ENCODE data around the gene ADCY10. TPM values are rescaled to one million over a fixed set of nuclear protein-coding genes. Genes with fewer than 3 reads are reported as not detected.

ADCY10 gene
- total and polyA plus RNA-seq, 2 of the 4 experiments (the other 2 are of a cell fraction): under 0.01 to 0.03 TPM

GRCh38 chr1:167864392-167865032 lies 49.4 kb downstream of the ADCY10 start:
- Histone ChIP-seq H3K79me1 (ENCODE audit: low read depth in 1 of 2, low read length in 2 of 2) (peaks cover 4 to 10% of the 10 kb centered on the region in 2 experiments; a peak in 2 of 4 replicates), H2AFZ (replicated peaks; ENCODE audit: low read length, poor library complexity) (no peak overlapping the region), H2BK120ac (ENCODE audit: low read depth, low read length) (peak overlapping the region; percentile 62; the same call in 1 of the 2 replicates), H4K5ac (ENCODE audit: low read depth, low read length) (no peak overlapping the region), H2BK20ac (ENCODE audit: low read depth, low read length) (peak overlapping the region; percentile 72; the same call in 1 of the 2 replicates), H4K91ac (ENCODE audit: insufficient read depth, low read depth, low read length) (no peak overlapping the region), H3K36me3 (ENCODE audit: control insufficient read depth, insufficient read depth, low read length) (no peaks in the 10 kb centered on the region), H3K4me2 (ENCODE audit: low read depth, low read length) (no peak overlapping the region), H3K4ac (ENCODE audit: low read depth, low read length) (peak overlapping the region; percentile 8; the same call in 1 of the 2 replicates), H2BK5ac (ENCODE audit: low read depth, low read length, poor library complexity, severe bottlenecking) (no peak overlapping the region), H4K8ac (ENCODE audit: low read depth in 2 of 2, low read length in 2 of 2) (no peak overlapping the region), H3K9ac (ENCODE audit: low read depth, low read length) (no peak overlapping the region), H3K4me1 (ENCODE audit: control insufficient read depth, insufficient read depth, low read length) (peaks cover 7% of the 10 kb centered on the region), H3K27me3 (ENCODE audit: control insufficient read depth, insufficient read depth, low read length) (no peaks in the 10 kb centered on the region), H2AK9ac (replicated peaks; ENCODE audit: low read depth, low read length, poor library complexity) (no peak overlapping the region), H3K23ac (ENCODE audit: low read depth, low read length) (no peak overlapping the region), H3K14ac (replicated peaks; ENCODE audit: low read depth, low read length) (peak overlapping the region; percentile 10; the same call in 1 of the 2 replicates), H2AK5ac (ENCODE audit: low read depth, low read length) (peak overlapping the region; percentile 5; the same call in 1 of the 2 replicates), H3K18ac (ENCODE audit: low read depth, low read length) (peak overlapping the region; percentile 70; the same call in 1 of the 2 replicates), H3K56ac (ENCODE audit: extremely low read depth, insufficient read depth, low read length) (no peak overlapping the region), H2BK15ac (ENCODE audit: low read depth, low read length) (peak overlapping the region; percentile 62; the same call in 2 of the 3 replicates), H4K20me1 (ENCODE audit: insufficient read depth, low read length) (no peaks in the 10 kb centered on the region), H3K9me1 (ENCODE audit: insufficient read depth, low read length) (peaks cover 5% of the 10 kb centered on the region; the same call in 1 of the 2 replicates), H3K27ac (ENCODE audit: insufficient read depth, low read length) (no peak overlapping the region), H3K9me3 (ENCODE audit: control insufficient read depth, insufficient read depth, low read length) (no peaks in the 10 kb centered on the region), H3K4me3 (ENCODE audit: insufficient read depth, low read depth, low read length) (no peak overlapping the region)
- TF ChIP-seq RFX5 (IDR thresholded peaks at IDR 0.05; ENCODE audit: low read depth, low read length) (no peak), MXI1 (IDR thresholded peaks at IDR 0.05; ENCODE audit: borderline replicate concordance, low read depth, low read length) (no peak), MAZ (IDR thresholded peaks at IDR 0.05; ENCODE audit: borderline replicate concordance, low read depth, low read length) (no peak)
- TF ChIP-seq, protein P1, sequence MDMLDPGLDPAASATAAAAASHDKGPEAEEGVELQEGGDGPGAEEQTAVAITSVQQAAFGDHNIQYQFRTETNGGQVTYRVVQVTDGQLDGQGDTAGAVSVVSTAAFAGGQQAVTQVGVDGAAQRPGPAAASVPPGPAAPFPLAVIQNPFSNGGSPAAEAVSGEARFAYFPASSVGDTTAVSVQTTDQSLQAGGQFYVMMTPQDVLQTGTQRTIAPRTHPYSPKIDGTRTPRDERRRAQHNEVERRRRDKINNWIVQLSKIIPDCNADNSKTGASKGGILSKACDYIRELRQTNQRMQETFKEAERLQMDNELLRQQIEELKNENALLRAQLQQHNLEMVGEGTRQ (IDR thresholded peaks at IDR 0.05; ENCODE audit: low read depth, low read length): no peak
- dilution Hi-C loops (cut with HindIII; ENCODE audit: low sequenced_read_pairs, unreplicated experiment): no loop called here
- in situ Hi-C loops (cut with MboI; ENCODE audit: low sequenced_read_pairs): no loop called here
- ATAC-seq (ENCODE audit: low read depth) (no peak), DNase-seq (no peak)
- CTCF ChIA-PET: interaction anchor here (1.4 kb wide), 1 partner anchor 29 kb away, joined by 7 read pairs; no protein-coding TSS in a partner anchor
- WGBS, 2 experiments (ENCODE audit: extremely low coverage in 2 of 2, insufficient read length in 1 of 2): 83% methylated on average over 1 of the region's 6 CpGs; no CpG with 5 or more reads in 1 of the 2 experiments
- intact Hi-C loops (cut with micrococcal nuclease): no loop called here
- POLR2A ChIA-PET (ENCODE audit: unreplicated experiment): interaction anchor here (0.6 kb wide), 1 partner anchor 72 kb away, joined by 3 read pairs; no protein-coding TSS in a partner anchor
- no TSS peak for BruUV-seq (replicated peaks)

Measured in IMR-90 (cell line).